NCI-H2029 (cell line): ENCODE results near the gene PRIMA1.

Experiments used
- DNase-seq: peaks from one replicate; lab custom pipeline; 2025; lab: John Stamatoyannopoulos, UW

The PRIMA1 gene

DNA sequence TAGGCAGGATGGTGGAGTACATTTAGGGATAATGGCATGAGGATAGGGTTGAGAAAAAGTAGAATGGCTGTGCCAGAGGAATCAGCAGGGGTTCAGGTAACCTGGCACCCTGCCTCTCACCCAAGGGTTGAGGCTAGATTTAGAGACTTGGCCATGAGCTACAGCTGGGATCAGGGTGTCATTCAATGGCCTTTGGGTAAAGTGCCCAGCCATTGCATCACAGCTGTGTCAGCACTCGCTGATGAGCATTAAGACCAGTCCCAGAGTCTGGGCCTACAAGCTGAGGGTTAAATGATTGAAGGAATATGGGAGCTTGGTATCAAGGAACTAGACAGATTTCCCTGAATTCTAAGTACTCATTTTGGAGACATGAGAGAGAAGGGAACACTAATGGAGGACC, 113.9 kb downstream of the PRIMA1 start:
- DNase-seq = no peak

- DNase-seq = no peak
Observed at GRCh38 chr14:93669632-93670031, 118.7 kb downstream of the PRIMA1 start.
